Measurements from ENCODE around the gene IL31RA. TPM values are rescaled to one million over a fixed set of nuclear protein-coding genes. Genes with fewer than 3 reads are reported as not detected.

Gene IL31RA
- total and polyA plus RNA-seq, 2 donors from 2014 or later = 0.44 TPM; not detected in 1

DNA sequence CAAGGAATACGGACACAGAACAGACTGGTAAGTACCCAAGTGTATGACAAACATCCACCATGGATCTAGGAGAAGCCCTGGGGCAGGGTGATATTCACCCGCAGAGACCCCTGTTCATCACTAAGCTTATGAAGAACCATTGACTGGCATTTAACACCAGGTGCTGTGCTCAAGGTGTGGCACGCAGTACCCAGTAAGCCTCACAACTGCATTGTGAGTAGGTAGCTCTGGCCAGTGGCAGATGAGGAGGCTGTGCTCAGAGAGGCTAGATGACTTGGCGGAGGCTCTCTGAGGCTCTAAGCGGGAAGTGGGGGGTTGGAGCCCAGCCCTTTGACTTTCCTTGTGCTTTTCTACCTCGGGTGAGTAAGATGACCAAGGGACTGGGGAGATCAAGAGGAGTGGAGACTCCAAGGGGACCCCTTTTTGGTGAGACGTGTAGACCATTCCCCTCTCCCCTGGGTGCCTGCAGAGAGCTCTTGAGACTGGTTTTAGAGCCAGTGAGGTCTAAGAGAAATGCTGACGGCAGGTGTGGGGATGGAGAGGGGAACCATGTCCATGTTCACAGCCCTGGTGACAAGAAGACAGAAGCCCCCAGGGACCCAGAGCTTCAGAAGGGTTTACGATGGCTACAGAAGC is 72.8 kb downstream of the IL31RA start:
- FAIRE-seq (no peak), DNase-seq (peak in 1 of 5 donors; percentile 14)
- intact Hi-C loops (cut with DNase I) = no loop called here
- H3K36me3 ChIP-seq (ENCODE audit: control insufficient read depth in 2 of 3, insufficient read depth in 3 of 3, low read length in 3 of 3) = no peaks in the 10 kb centered on the region
- TF ChIP-seq, protein P1, sequence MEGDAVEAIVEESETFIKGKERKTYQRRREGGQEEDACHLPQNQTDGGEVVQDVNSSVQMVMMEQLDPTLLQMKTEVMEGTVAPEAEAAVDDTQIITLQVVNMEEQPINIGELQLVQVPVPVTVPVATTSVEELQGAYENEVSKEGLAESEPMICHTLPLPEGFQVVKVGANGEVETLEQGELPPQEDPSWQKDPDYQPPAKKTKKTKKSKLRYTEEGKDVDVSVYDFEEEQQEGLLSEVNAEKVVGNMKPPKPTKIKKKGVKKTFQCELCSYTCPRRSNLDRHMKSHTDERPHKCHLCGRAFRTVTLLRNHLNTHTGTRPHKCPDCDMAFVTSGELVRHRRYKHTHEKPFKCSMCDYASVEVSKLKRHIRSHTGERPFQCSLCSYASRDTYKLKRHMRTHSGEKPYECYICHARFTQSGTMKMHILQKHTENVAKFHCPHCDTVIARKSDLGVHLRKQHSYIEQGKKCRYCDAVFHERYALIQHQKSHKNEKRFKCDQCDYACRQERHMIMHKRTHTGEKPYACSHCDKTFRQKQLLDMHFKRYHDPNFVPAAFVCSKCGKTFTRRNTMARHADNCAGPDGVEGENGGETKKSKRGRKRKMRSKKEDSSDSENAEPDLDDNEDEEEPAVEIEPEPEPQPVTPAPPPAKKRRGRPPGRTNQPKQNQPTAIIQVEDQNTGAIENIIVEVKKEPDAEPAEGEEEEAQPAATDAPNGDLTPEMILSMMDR (IDR thresholded peaks at IDR 0.05; ENCODE audit: borderline replicate concordance, extremely low read depth, insufficient read depth) = no peak
- peaks cover 0 to 2% (median 0%) of the 10 kb centered on the region in 3 donors for H3K4me1 ChIP-seq (ENCODE audit: control insufficient read depth in 2 of 3, insufficient read depth in 2 of 3, low read depth in 1 of 3, low read length in 3 of 3)
- peak overlapping the region in 1 of 3 donors; percentile 38 for H3K4me3 ChIP-seq (ENCODE audit: low read length in 3 of 3)
- H3K27ac ChIP-seq (ENCODE audit: low read depth in 2 of 2, low read length in 2 of 2) = no peak overlapping the region
- H3K27me3 ChIP-seq (ENCODE audit: control insufficient read depth, insufficient read depth, low read length) = no peaks in the 10 kb centered on the region
- no peak overlapping the region for H3K9ac ChIP-seq (ENCODE audit: low read length in 3 of 3)
- no peaks in the 10 kb centered on the region for H3K9me3 ChIP-seq (ENCODE audit: control insufficient read depth in 2 of 3, insufficient read depth in 1 of 3, low read length in 3 of 3)

DNA sequence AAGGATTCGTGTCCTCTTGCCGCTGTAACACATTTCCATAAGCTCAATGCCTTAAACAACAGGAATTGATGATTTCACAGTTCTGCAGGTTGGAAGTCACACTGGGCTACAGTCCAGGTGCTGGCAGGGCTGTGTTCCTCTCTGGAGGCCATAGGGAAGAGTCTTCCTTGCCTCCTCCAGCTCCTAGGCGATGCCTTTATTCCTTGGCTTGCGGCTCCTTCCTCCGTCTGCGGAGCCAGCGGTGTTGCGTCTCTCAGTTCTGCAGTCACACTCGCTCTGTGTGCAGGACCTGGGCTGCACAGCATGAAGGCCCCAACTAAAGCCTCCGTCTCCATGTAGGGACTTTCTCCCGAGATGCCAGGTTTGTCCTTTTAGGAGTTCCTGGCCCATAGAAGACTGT is 73.6 kb downstream of the IL31RA start:
- H3K4me3 ChIP-seq (ENCODE audit: low read length in 3 of 3) = no peak overlapping the region
- peak in 1 of 5 donors; percentile 9 for DNase-seq
- no peak for FAIRE-seq
- no peaks in the 10 kb centered on the region for H3K36me3 ChIP-seq (ENCODE audit: control insufficient read depth in 2 of 3, insufficient read depth in 3 of 3, low read length in 3 of 3)
- peaks cover 0 to 2% (median 0%) of the 10 kb centered on the region in 3 donors for H3K4me1 ChIP-seq (ENCODE audit: control insufficient read depth in 2 of 3, insufficient read depth in 2 of 3, low read depth in 1 of 3, low read length in 3 of 3)
- TF ChIP-seq, protein P1 (IDR thresholded peaks at IDR 0.05; ENCODE audit: borderline replicate concordance, extremely low read depth, insufficient read depth) = no peak
- intact Hi-C loops (cut with DNase I) = no loop called here
- H3K27ac ChIP-seq (ENCODE audit: low read depth in 2 of 2, low read length in 2 of 2) = no peak overlapping the region
- no peak overlapping the region for H3K9ac ChIP-seq (ENCODE audit: low read length in 3 of 3)
- H3K9me3 ChIP-seq (ENCODE audit: control insufficient read depth in 2 of 3, insufficient read depth in 1 of 3, low read length in 3 of 3) = no peaks in the 10 kb centered on the region
- no peaks in the 10 kb centered on the region for H3K27me3 ChIP-seq (ENCODE audit: control insufficient read depth, insufficient read depth, low read length)

DNA sequence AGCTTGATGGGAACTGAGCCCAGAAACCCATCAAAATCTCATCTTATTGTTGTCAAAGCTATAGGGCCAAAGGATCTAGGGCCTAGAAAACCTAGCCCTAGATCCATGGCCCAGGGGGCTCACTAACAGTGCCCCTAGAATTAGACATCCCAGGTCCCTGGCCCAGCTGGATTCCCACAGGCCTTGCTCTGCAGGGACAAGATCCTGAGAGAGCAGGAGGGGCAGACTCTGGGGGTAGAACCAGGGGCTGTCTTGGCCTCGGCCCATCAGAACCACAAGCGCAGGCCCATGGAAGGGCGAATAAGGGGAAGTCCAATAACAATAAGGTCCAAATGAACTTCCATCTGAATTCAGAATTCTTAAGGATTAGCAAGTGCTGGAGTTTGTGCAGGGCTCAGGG is 74.0 kb downstream of the IL31RA start:
- H3K9ac ChIP-seq (ENCODE audit: low read length in 3 of 3) = no peak overlapping the region
- H3K9me3 ChIP-seq (ENCODE audit: control insufficient read depth in 2 of 3, insufficient read depth in 1 of 3, low read length in 3 of 3) = no peaks in the 10 kb centered on the region
- TF ChIP-seq, protein P1 (IDR thresholded peaks at IDR 0.05; ENCODE audit: borderline replicate concordance, extremely low read depth, insufficient read depth) = no peak
- intact Hi-C loops (cut with DNase I) = no loop called here
- no peaks in the 10 kb centered on the region for H3K36me3 ChIP-seq (ENCODE audit: control insufficient read depth in 2 of 3, insufficient read depth in 3 of 3, low read length in 3 of 3)
- H3K4me1 ChIP-seq (ENCODE audit: control insufficient read depth in 2 of 3, insufficient read depth in 2 of 3, low read depth in 1 of 3, low read length in 3 of 3) = peaks cover 0 to 2% (median 0%) of the 10 kb centered on the region in 3 donors
- H3K4me3 ChIP-seq (ENCODE audit: low read length in 3 of 3) = no peak overlapping the region
- H3K27me3 ChIP-seq (ENCODE audit: control insufficient read depth, insufficient read depth, low read length) = no peaks in the 10 kb centered on the region
- FAIRE-seq (no peak), DNase-seq (no peak)
- no peak overlapping the region for H3K27ac ChIP-seq (ENCODE audit: low read depth in 2 of 2, low read length in 2 of 2)

All from kidney (tissue), 14 donors.